Ovary (tissue), 3 donors: ENCODE data around the gene PLEKHA7.

ENCODE experiments used
- POLR2A ChIP-seq: fragments of 450-650 bp; IDR thresholded peaks from one replicate; pipeline ENCODE4 v1.6.1; 2017; ENCODE audit warnings: antibody characterized with exemption, mild to moderate bottlenecking, moderate library complexity
- TF ChIP-seq, protein P1 (sequence below), 3 donors: fragments of 450-650 bp in 2 of 3; fragments of 200-600 bp in 1 of 3; IDR thresholded peaks; one replicate each; pipeline versions ENCODE4 v1.5.1 to v1.8.0; 2016 to 2022; ENCODE audit warnings: antibody characterized with exemption in 3 of 3, mild to moderate bottlenecking in 1 of 3
- donor health status: DM: no; HTN: no; CAD: no.

DNA sequence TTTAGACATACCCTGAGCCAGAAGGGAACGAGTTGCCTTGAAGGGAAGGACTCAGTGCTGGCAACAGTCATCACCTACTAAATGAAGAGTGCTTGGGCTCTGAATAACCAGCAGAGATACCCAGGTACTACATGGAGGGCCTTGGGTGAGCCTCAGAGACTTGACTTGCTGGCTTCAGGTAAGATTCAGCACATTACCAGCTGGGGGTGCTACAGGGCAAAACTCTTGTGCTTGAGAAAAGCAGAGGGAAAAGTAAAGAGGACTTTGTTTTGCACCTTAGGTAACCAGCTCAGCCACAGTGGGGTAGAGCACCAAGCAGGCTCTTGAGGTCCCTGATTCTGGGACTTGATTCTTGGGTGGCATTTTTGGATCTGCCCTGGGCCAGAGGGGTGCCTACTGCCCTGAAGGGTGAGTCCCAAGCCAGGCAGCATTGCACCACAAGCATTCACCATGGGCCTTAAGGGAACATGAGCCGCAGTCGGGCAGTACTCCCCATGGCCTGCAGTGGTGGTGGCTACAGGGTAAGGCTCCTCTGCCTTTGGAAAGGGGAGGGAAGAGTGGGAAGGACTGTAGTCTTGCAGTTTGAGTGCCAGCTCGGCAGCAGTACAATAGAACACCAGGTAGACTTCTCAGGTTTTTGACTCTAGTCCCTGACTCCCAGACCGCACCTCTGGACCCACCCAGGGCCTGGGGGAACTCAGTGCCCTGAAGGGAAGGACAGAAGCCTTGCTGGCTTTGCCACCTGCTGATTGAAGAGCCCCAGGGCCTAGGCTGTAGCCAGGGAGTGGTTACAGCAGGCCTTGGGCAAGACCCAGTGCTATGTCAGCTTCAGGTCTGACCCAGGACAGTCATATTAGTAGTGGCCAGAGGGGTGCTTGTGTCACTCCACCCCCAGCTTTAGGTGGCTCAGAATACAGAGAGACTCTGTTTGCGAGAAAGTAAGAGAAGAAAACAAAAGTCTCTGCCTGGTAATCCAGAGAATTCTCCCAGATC, 22.7 kb upstream of the PLEKHA7 start:
- TF ChIP-seq, protein P1, sequence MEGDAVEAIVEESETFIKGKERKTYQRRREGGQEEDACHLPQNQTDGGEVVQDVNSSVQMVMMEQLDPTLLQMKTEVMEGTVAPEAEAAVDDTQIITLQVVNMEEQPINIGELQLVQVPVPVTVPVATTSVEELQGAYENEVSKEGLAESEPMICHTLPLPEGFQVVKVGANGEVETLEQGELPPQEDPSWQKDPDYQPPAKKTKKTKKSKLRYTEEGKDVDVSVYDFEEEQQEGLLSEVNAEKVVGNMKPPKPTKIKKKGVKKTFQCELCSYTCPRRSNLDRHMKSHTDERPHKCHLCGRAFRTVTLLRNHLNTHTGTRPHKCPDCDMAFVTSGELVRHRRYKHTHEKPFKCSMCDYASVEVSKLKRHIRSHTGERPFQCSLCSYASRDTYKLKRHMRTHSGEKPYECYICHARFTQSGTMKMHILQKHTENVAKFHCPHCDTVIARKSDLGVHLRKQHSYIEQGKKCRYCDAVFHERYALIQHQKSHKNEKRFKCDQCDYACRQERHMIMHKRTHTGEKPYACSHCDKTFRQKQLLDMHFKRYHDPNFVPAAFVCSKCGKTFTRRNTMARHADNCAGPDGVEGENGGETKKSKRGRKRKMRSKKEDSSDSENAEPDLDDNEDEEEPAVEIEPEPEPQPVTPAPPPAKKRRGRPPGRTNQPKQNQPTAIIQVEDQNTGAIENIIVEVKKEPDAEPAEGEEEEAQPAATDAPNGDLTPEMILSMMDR (IDR thresholded peaks at IDR 0.05): no peak
- no peak for TF ChIP-seq POLR2A
